ENCODE results near the gene CCDC85B.

Gene CCDC85B

DNA sequence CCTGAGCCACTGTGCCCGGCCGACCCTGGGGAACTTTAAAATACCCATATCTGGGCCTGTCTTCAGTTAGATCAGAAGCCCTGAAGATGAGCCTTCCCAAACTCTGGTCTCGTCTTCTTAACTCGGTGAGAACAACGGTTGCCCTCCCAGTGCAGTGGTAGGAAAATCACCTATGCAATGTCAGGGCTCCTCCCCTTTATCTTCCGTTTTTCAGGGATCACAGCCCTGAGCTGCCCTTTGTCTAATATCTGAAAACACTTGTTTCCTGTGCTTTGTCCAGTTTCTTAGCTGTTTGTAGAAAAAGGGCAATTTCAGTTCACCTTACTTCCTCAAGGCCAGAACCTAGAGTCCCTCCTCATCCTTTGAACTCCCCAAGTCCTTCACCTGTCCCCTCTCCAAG is 38.2 kb downstream of the CCDC85B start:
- in situ Hi-C loops (cut with MboI; ENCODE audit: low sequenced_read_pairs), result no loop called here

DNA sequence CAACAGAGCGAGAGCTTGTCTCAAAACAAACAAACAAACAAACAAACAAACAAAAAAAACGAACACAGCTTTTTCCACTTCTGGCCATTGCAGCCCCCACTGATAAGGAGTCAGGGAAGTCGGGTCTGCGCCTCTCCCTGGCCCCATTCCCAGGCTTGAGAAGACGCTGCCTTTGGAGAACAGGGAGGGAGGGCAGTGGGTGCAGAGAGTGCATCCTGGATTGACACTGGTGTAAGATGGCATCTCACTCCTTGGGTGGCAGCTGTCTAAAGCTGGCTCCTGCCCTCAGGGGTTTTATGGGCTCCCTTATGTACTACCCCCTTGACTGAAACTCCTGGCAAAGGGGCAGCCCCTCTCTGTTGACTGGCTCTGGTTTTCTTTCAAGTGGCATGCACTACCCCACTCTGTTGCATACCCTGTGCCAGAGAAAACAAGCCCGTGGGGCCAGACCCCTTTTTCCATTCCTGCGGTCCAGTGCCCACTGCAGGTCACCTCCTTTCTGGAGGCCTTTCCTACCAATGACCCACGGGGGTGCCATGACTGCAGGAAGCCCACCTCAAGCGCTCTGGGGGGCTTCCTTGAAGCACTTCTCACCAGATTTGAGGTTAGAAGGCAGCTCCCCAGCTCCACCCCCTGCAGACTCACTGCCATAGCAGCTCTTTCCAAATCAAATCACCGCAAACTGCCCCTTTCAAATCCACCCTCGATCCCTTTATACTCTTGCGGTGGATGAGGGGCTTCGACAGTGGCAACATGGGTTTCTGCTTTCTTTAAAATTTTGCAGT is 41.5 kb downstream of the CCDC85B start:
- in situ Hi-C loops (cut with MboI; ENCODE audit: low sequenced_read_pairs), result no loop called here

- in situ Hi-C loops (cut with MboI; ENCODE audit: low sequenced_read_pairs), result no loop called here
Measured at GRCh38 chr11:65932558-65932919, 42.1 kb downstream of the CCDC85B start.

GRCh38 chr11:65934014-65934413 is 43.5 kb downstream of the CCDC85B start:
- in situ Hi-C loops (cut with MboI; ENCODE audit: low sequenced_read_pairs), result no loop called here

DNA sequence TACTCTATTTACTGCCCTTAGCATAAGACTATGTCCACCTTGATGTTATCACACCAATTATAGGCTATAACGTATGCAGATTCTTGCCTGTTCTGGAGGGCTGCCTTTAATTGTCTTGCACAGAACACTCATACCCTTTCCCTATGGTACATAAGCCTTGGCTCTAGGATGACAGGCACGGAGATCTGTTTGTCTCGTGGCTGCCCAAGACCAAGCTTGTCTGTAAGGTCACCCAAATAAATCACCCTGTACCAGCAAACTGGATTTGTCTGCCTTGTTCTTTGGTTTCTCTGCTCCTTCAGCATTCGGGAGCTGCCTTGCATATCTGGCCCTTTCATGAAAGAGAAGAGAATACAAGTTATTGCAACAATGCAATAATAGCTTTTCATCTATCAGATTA is 47.3 kb downstream of the CCDC85B start:
- in situ Hi-C loops (cut with MboI; ENCODE audit: low sequenced_read_pairs), result no loop called here
